ENCODE measurements around the gene TMEM132D.
"Not testable (repeated sequence)": the region's sequence is repeated elsewhere in the genome, so short reads cannot be mapped to it uniquely, and the experiment has no call there.

TMEM132D gene

GRCh38 chr12:129570796-129571400 lies 332.9 kb downstream of the TMEM132D start:
- no peak for DNase-seq

- DNase-seq = no peak
These were observed 337.0 kb downstream of the TMEM132D start for GRCh38 chr12:129566800-129567199.

GRCh38 chr12:129564768-129565167 lies 339.1 kb downstream of the TMEM132D start:
- DNase-seq = no peak

DNA sequence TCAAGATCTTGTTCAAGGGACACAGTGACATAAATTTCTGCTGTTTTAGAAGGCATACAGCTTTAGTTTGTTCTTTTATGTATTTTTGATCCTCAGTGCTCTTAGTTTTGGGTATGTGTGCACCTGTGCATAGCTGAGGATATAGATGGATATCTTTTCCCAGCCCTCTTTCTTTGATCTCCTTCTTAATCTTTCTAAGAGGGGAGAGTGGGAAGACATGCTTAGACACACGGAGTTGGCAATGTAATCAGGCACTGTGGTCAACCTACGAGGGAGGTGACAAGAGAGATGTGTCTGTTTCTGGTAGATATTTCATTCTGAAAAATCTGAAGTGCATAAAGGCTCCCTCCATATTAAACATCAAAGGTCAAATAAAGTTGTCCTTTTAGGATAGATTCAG lies 340.6 kb downstream of the TMEM132D start:
- no peak for DNase-seq

DNA sequence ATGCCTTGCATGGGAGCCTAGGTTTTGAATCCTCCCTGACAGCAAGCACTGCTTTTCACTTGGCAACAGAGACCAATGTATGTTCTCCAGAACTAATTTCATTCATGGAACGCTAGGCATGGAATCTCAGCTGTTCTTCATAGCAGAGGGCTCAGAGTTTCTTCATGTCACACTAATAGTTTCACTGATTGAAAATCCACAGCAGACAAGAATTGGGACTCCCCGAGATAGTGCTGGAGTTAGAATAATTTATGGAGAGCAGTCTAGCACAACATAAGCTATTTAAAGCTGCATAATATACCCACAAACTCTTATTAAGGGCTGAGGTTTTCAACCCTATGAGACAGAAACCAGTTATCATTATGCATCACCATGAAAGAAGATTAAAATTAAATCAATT lies 342.5 kb downstream of the TMEM132D start:
- DNase-seq = no peak

DNA sequence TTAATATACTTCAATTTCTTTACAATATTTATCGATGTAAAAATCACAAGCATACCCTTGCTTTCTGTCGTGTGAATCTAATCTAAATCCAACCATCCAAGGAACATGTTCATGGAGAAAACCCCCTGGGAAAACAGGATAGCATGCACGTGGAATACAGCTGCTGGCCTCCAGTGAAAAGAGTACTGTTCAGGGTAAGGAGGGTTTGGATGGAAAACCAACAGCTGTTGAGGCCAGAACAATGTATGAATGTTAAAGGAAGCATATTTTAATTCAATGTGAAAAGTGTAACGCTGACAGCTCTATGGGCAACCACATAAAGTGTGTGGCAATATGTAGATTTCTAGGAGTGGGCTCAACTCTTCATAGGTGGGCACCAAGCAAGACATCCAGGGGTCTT lies 344.0 kb downstream of the TMEM132D start:
- DNase-seq = no peak

DNA sequence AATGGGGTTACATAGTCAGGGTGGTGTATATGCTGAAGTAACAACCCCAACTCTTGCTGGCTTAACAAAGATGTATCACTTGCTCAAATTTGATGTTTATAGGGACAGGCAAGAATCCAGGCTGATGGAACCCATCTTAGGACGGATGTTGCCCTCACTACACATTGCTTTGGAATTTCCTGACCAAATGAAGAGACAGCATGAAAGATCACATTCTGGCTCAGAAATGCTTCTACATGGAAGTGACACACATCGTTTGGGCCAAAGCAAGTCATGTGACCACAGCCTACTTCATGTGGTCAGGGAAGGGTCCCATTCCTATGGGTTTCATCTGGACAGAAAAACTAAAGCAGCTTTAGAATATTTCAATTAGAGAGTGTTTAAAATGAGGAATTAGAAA lies 345.8 kb downstream of the TMEM132D start:
- DNase-seq = no peak

DNA sequence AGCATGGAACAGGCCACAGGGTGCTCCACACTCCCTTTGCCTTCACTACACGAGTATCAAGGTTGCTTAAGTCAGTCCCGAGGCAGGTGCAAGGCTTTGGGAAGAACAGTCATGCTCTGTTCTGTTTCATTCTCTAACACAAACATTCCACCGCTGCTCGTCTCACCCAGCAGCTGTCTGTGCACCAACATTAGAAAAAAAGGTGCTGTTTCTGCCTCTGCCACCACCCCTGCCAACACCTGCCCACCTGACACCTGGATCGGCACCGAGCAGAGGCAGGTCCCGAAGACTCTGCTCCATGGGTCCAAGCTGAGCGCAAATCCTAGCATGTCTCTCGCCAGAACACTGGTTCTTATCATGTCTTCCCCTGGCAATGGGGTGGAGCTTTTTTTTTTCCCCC lies 347.7 kb downstream of the TMEM132D start:
- DNase-seq = no peak

DNA sequence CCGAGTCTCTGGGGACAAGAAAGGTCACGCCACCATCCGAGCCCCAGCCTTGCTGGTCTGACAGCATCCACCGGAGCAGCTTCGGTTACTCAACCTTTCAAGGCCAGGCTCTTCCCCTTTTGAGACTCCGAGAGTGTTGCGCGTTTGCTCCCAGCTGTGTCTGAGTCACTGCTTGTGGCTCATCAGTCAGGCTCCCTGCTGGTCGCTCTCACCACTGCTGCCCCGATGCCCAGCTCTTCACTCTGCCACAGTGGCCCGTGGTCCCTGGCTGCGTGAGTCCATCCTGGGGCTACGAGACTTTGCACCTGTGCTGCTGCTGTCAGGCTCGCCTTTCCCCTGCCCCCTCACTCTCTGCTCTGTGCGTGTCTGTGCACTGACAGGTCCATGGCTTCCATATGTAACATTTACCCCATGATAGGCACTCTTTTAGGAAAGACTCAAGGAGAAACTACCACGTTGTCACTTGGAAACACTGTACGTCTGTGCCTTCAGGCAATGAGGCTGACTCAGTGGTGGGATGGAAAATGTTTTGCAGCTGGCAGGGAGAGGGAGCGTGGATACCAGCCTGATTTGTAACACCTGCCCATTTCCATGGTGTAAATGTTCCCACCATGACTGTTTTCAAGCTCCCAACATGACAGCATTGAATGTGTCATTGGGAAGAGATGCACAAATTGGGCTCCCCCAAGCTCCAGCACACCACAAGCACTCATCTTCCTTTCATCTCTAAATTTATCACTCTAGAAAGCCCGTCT lies 350.7 kb downstream of the TMEM132D start:
- no peak for DNase-seq

DNA sequence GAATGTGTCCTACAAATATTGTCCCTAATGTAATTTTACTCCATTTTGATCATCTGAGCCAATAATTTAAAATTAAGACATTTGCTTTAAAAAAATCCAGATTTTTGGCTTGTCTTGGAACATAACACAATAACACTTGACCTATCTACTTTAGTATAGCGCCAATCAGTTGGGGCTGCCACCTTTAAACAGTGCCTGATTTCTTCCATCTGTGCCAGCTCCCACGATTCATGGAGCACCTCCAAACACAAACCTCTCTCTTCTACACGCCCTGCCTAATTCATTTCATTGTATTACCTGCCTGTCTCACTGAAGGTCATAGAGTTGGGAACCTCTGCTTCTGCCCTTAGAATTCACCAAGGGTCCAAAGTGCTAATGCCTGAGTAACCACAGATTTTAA lies 352.4 kb downstream of the TMEM132D start:
- DNase-seq = no peak

GRCh38 chr12:129550353-129550752 lies 353.5 kb downstream of the TMEM132D start:
- DNase-seq = no peak

- DNase-seq = no peak
These were observed 354.2 kb downstream of the TMEM132D start for GRCh38 chr12:129549656-129550055.

DNA sequence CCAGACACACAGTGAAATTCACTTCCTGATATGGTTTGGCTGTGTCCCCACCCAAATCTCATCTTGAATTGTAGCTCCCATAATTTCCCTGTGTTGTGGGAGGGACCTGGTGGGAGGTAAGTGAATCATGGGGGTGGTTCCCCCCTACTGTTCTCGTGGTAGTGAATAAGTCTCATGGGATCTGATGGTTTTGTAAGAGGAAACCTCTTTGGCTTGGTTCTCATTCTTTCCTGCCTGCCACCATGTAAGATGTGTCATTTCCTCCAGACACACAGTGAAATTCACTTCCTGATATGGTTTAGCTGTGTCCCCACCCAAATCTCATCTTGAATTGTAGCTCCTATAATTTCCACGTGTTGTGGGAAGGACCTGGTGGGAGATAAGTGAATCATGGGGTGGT lies 354.8 kb downstream of the TMEM132D start:
- DNase-seq = not testable (repeated sequence)

DNA sequence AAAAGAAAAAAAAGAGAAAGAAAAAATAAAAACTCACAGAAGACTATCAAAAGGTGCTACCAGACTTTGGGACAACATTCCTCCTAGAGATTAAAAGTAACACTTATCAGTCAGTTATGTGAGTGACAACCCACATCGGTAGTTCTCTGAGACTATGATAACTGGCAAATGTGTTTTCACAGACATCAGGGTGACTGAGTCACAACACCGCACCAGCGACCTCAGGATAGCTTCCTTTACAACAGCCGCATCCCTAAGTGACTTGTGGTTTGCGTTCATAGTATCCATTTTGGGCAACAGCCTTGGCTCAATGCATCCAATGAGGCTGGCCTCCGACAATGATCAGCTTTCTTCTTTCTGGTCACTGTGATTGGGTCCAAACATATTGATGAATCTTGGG lies 359.1 kb downstream of the TMEM132D start:
- DNase-seq = no peak

DNA sequence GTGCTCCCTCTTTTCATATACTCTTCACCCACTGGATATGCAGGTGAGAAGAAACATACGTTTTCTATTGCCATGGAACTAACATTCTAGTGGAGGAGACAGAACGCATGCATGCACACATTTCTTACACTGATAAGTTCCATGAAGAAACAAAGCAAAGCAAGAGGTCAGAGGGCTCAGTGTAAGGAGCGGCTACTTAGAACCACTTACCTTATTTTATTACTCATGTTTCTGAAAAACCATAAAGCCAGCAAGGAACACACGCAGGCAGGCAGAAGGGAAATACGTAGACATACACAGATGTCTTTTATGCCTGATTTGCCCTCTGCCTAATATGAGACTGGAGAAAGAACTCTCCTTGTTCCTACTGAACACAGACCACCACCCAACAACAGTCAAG lies 362.9 kb downstream of the TMEM132D start:
- DNase-seq = no peak

DNA sequence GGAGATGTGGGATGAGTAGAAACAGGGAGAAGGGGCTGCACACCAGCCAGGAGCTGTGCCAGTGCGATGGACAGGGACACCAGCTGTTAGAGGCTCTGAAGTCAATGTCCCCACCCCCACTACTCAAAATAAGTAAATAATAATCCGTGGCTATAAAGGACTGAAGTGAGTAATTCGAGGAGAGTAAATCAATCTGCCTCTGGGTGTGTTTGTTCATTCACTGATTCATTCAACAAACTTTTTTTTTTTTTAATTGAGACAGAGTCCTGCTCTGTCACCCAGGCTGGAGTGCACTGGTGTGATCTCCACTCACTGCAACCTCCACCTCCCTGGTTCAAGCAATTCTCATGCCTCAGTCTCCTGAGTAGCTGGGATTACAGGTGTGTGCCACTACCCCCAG lies 363.6 kb downstream of the TMEM132D start:
- no peak for DNase-seq

GRCh38 chr12:129538724-129539335 lies 365.0 kb downstream of the TMEM132D start:
- DNase-seq = not testable (repeated sequence)

DNA sequence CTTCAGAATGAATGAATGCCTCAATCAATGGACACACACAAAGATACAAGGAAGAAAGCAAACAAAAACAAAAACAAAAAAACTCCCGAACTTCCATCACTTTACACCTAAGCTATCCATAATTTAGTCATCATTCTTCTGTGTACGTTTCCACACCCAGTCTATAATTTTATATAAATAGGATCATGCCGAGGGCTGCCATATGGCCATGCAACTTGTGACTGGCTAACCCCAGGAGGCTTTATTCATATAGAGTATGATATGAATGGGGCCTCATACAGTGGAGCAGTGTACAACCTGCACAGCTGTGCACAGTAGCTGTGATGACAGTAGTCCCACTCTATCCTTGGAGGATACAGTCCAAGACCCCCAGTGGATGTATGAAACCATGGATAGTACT lies 365.7 kb downstream of the TMEM132D start:
- no peak for DNase-seq

- DNase-seq = no peak
These were observed 368.7 kb downstream of the TMEM132D start for GRCh38 chr12:129534966-129535750.

DNA sequence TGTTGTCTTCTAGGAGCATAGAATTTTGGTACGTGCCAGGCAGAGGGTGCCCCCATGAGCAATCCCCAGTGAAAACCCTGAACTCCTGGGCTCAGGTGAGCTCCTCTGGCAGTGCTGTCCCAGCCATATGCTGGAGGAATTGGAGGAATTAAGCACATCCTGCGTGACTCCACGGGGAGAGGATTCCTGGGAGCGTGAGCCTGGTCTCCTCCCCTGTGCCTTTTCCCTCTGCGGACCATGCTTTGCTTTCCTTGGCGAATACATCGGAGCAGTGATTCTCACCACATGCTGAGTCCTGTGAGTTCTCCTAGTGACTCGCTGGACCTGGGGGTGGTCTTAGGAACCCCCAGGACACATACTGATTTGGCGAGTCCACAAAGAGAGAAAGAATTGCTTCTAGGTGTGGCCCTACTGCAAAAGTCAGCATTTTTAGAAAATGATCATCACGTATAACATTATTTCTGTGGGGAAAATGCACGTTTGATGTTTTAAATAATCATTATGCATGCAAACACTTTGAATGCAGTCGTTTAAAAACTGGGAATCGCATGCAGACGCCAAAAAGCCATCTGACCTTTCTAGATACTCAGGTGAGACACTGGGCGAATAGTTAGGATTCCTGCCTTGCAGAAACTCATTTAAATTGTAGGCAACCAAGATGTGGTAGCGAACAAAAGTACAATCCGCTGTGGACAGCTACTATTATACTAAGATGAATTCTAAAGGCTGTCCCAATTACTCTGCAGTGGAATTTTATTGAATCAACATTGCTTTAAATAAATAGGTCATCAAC lies 370.9 kb downstream of the TMEM132D start:
- DNase-seq = no peak

DNA sequence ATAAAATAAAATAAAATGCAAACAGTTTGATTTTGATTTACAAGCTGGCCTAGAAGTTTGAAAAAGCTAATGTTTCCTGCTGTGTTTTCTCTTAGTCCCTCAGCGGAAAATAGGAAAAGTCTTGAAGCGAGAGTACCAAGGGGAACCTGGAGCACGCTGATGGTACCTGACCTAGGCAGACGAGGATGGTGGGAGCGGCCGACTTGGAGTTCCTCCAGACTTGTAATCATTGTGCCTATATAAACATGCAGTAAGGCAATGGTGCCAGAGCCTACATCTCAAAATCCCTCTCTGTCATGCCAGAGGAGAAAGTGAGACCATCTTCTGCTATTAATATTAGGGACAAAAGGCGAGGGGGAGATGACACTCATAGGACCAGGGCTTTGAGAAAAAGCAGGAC lies 371.7 kb downstream of the TMEM132D start:
- no peak for DNase-seq

- DNase-seq = no peak
These were observed 372.8 kb downstream of the TMEM132D start for GRCh38 chr12:129530984-129531383.

- no peak for DNase-seq
These were observed 373.3 kb downstream of the TMEM132D start for GRCh38 chr12:129530517-129530916.

Measured in activated CD8-positive, alpha-beta memory T cell treated with anti-CD3 and anti-CD28 coated beads, Interleukin-2, amount 50 U/mL, for 4 hours (primary cell).